Measurements from ENCODE around the gene TGFB2.

Gene TGFB2

DNA sequence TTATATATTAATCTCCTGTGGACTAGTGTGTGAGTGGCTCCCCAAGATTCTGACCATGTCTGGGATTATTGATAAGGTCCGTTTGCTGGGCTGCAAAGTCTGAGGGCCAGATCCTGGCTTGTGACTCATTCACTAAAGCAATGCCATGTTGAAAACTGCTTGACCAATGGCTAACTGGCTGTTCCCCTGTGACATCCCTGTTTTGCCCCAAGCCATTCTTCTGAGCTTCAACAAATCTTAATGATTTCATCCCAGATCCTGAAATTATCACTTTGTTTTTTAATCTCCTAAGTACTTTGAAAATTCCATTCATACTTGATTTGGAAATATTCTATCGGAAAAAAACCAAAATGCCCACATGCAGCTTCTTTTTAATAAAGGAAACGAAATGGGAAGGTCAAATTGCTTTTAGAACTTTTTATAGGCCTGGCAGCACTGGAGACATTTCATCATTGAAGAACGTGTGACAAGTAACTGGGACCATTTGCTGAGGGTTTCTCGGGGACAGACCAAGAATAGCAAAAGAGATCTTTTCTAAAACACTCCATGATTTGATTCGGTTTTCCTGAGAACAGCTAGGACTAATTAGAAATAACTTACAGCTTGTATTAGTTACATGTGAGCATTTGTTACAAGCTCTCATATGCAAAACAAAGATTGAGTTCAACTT lies 121.3 kb downstream of the TGFB2 start:
- FAIRE-seq: no peak

DNA sequence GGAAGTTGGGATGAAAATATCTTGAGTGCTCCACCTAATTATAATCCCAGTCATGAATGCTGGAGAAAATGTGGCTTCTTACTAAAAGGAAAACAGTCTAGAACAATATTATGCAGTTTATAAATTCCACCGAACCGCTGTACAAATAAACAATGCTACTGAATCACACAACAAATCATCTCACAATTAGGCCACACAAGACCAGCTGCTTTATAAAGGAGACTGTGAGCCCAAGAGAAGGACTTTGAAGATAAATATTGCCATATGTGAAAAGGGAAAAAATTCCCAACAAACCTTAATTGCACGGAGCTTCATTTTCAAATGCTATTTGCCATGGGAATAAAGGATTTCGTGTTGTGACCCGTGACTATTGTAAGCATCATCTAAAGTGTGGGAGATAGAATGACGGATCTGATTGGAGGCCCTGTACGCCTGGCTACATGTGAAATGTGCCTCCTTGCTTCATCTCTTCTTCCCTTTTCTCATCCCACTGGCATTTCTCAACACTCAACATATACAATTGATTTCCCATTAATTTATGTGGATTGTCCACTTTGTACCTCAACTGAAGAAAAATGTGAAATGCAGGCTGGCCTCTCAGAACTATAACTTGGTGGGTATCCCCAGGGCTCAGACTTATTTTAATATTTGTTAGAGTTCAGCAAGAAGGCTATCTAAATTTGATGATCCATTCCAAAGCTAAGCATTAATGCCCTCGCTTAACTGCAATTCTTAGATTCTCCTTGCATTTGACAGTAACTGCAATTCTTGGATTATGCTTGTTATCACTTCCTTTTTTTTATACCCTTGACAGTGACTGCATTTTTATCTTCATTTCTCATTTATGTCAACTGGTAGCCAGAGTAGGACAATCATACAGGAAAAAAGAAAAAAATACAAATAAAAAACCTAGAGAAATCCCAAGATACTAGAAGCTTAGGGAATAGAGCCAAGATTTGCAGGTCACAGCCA lies 122.3 kb downstream of the TGFB2 start:
- FAIRE-seq: no peak

DNA sequence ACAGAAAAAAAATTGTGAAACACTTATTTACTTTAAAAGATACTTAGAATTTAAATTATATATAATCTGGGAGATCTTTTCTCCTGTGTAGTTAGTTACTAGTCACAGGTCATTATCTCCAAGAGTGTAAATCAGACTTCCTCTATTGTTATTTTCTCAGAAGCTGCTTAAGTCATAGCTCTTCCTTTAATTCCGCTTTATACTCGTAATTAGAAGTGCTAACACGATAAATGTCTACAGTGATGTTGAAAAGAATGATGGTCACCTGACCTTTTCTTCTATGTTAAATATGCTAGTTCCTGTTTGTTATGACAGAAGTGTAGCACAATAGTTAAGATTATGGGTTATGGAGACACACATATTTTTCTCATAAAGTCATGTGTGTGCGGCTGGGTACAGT lies 123.6 kb downstream of the TGFB2 start:
- FAIRE-seq: no peak

DNA sequence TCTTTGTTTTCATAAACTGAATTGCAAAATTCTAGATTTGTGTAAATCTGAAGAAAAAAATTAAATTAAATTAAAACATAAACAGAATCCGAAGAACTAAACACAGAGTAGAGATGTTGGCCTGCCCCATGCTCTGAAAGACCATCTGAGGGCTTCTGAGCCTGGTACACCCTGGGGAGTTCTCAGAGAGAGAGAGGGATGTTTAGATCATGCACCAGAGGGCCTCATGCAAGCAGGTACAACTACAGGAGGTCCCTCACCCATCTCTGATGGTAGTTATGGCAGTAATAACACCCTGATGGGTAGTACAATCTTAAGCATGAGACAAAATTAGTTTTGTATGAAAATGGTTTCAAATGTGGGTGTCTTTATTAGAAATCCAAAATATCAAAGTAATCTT lies 127.7 kb downstream of the TGFB2 start:
- FAIRE-seq: no peak

DNA sequence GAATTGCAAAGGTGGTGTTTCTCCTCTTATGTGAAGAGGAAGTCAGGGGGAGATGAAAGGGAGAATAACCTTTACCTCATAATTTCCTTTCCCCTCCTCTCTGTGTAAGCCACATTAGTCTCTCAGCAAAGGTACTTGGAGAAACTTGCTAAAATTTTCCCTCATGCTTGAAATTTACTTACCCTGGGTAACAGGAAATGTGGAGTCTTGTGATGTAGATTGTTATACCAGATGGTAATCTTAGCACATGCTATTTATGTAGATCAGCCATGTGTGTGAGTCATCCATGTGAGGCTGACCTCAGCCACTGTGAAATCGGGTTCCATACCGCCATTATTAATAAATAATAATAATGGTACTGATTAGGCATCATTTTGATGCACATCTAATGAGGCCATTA lies 128.4 kb downstream of the TGFB2 start:
- no peak for FAIRE-seq

DNA sequence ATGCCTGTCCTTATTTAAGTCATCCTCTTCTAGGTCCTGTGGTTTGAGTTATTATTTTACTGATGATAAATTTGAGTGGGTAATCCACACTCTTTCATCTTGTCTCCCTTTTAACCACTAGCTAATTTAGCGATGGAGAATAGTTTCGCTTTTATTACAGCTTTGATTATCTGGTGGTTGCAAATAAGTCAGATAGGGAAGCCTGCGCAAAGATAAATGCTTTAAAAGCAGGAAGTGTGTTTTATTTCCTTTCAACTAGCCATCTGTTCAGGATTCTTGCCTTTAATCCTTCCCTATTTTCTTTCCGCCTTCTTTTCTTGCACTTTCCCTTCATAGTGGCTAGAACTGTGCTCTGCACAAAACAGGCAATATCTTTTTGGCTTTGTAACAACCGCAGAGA lies 129.0 kb downstream of the TGFB2 start:
- FAIRE-seq: no peak

DNA sequence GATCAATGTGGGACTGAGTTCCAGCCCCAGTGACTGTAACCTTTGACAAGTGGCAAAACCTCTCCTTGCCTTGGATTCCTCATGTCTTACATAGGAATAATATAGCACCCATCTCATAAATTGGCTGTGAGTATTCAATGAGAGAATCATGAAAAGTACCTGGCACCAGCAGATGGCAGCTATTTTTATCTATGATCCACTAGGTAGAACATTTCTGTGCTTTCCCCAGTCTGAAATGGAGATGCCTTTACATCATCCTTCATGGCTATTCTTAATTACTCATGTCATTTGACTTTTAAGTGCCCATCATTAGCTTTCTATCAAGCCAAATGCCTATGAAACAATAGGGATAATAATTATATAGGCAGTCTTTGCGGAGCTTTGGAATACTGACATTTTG lies 130.1 kb downstream of the TGFB2 start:
- FAIRE-seq: no peak

DNA sequence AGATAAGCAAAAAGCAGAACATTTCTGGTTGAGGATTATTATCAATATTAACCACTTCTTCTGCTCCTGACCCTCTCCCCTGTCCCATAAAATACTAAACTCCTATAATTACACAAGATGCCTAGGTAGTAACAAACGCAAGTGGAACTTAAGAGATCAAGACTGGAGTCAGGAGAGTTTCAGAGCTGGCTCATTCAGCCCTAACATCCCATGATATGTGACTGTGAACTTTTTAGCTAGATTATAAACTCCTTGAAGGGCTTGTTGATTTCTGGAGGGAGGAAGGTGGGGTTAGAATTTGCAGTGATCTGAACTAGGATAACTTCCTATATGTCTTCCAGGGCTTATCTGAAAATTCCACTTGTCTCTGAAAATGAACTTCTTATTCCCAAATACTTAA lies 130.6 kb downstream of the TGFB2 start:
- no peak for FAIRE-seq

DNA sequence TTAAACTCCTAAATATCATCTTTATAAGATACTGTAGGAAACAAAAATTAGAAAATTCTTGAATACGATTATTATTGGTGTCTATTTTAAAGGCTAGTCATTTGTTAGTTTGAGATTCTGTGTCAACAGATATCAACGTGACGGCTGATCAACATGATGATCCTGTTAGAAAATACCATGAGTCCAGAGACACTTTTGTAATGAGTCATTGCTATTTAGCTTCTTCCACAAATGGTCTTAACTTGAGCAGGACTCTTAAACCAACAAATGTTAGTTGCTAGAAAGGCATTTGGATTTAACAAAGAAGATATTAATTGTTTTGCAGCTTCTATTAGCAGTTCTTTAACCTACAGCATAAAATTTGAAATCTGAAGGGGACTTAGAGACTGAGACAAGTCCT lies 131.2 kb downstream of the TGFB2 start:
- no peak for FAIRE-seq

DNA sequence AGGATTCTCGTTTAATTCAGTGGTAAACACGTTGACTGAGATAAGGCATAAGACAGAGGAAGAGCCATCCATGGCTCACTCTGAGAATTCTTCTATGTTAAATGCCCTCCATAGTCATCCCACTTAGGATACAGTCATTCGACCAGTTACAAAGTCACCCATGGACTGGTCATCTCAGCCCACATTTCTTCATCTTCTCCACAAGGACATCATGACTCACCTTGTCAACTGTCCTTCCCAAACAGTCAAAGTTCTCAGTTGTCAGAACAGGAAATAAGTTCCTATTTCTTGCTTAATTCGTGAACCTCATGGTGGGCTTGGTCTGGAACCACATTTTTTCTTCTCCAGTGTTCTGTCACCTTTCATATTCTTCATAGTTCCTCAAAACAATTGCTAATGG lies 133.2 kb downstream of the TGFB2 start:
- no peak for FAIRE-seq

DNA sequence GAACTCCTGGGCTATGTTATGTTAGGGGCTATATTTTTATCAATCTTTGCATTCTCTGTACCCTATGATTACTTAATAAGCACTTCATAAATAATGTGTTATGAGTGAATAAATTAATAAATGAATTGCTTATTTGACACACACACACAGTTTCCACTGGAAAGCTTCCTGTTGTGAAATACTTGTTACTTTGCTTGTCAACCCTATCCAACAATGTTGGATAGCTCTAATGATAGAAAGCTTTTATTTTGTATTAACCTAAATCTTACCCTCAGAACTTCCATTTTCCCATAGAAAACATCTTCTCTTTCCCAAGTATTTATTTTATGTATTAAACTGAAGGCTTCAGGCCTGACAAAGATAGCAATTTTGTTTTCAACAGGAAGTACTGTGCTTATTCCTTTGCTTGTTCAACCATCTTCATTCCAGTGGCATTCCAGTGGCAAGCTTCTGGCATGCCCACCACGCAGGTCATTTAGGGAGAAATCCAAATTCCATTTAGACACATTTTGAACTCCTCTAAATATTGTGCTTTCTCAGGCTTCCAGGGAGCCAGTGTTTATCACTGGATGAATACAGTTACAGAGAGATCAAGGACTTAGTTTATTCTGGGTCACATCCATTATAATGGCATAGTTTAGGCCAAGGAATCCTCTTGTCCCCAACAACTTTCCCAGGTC lies 134.4 kb downstream of the TGFB2 start:
- FAIRE-seq: no peak

DNA sequence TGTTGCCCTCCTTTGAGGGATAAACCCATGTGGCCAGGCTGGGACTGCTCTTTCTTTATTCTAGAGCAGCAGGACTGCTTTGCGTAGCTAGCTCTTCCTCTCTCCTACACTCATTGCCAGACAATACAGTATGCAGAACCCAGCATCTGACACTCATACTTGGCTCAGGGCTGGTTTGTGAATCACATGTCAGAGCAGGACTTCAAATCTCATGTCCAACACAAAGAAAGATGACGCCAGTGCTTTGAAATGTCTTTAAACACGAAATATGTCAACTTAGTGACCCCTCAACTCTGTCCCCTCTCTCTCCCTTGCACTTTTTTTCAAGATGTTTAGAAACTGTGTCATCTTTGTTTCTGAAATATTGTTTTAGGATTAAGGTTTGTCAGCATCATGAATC lies 135.0 kb downstream of the TGFB2 start:
- no peak for FAIRE-seq

DNA sequence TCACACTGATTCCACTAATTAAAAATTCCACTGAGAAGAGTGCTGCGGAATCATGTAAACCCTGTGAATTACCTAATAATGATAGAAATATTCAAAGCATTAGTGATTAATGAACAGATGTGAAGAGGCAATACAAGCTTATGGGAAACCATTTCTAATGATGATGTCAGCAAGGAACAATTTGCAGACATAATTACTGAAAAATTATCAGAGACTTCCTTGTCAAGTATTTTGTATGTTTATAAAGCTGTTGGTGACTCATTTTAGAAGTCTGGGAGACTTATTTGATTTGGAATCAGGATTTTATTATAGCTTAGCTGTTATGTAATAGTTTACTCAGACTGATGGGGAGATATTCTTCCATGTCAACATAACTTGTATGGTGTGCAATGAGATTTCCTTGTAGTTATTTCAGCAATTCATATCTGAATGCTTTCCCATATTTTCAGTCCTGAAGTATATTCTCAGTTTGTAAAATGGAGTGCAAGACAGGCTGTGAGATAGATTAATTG lies 135.5 kb downstream of the TGFB2 start:
- peak; percentile 21 for FAIRE-seq

DNA sequence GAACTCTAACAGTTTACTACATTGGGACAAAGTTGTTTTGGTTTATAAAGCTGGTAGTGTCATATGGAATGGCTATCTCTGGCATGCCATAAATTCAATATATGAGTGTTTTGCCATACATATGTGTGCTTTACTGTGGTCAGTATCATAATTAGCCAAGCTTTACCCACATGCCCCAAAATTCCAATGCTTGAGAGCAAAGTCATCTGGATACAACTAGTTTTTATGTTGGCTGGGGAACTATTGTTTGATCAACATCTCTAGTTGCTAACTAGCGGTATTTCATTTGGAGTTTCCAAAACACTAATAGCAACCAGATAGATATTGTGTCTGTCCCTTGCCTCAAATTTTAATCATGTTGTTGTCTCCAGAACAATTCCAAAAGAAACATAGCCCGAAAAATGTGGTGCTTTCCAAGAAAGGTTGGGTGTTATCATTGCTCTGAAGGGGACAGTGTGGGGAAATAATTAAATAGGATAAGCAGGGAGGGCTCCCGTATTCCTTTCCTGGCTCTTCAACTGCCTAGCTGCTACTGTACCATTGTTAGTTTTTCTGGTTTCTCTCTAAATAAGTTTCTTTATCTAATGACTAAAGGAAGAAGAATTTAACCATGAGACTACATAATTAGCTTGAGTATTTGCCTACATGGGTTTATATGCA lies 136.1 kb downstream of the TGFB2 start:
- FAIRE-seq: no peak

DNA sequence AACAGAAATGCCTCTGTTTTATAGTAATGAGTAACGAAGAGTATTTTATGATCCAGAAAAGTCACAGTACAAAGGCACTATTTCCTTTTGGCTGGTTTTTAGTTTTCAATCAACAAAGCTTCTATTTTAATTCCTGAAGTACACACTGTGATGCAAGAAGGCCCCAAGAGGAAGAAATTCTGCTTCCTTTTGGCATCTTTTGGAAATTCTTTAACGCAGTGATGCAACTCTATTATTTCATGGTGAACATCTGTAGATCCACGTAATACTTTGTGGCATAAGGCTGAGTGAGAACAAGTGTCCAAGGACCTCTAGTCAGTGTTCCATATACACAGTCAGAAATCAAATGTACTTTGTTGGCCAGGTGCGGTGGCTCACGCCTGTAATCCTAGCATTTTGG lies 137.5 kb downstream of the TGFB2 start:
- FAIRE-seq: no peak

DNA sequence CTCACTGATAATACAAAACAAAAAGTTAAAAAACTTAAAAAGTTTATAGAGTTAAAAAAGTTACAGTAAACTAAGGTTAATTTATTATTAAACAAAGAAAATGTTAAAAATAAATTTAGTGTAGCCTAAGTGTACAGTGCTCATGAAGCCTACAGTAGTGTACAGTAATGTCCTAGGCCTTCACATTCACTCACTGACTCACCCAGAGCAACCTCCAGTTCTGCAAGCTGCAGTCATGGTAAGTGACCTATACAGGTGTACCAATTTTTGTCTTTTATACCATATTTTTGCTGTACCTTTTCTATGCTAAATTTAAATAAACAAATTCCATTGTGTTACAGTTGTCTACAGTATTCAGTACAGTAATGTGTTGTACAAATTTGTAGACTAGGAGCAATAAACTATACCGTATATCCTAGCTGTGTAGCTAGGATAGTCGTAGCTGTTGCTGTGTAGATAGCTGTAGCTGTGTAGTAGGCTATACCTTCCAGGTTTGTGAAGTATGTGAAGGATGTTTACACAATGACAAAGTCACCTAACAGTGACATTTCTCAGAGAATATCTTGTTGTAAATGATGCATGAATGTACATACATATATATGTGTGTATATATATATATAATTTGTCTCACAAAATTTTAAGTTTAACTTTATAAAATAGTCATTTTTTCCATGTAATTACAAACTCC lies 140.2 kb downstream of the TGFB2 start:
- FAIRE-seq: no peak

DNA sequence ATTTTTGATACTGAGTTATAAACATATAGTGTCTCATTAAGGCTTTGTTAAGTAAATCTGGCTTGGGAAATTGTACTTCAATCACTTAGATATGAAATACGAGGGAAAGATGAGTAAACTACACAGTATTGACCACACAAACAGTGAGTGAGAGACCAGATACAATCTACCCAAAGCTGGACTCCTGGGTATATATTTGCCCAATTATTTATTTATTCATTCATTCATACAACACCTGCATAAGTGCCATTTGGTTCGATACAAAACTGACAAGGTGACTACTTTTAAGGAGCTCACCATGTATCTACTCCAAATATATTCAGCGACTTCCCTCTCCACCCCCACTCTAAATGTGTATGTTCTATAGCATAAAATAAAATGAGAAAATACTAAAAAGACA lies 143.4 kb downstream of the TGFB2 start:
- no peak for FAIRE-seq

DNA sequence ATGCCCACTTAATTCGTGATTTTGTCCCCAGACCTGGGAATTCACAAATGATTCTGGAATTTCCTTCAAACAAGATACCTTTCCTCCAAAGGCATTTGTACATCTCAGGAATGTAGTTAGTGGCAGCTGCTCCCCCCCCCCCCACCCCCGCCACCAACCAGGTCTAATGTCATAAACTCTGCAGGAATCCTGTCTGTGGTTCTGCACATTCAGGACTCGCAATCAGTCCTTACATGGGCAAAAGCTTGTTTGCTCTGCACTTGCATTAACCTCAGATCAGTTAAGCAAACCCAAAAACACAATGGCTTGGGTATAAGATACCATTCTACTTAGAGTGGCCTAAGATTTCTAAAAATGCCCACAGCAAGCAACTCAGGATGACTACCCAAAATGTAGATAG lies 143.8 kb downstream of the TGFB2 start:
- FAIRE-seq: no peak

DNA sequence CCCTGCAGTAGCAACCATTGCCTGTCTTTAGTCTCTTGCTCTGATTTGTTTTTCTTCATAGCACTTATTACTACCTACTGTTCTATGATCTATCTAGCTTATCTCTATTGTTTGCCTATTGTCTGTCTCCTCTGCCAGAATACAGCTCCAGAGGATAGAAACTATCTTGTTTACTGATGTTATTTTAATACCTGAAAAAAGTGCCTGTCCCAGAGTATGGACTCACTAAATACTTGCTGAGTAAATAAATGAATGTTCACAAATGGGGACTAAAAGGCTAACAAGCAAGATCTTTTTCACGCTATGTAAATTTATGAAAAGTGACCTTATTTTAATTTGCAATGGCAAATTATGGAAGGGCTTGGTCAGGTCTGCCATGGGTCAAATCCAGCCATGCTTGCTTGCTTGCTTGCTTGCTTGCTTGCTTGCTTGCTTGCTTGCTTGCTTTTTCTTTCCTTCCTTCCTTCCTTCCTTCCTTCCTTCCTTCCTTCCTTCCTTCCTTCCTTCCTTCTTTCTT lies 145.3 kb downstream of the TGFB2 start:
- FAIRE-seq: no peak

DNA sequence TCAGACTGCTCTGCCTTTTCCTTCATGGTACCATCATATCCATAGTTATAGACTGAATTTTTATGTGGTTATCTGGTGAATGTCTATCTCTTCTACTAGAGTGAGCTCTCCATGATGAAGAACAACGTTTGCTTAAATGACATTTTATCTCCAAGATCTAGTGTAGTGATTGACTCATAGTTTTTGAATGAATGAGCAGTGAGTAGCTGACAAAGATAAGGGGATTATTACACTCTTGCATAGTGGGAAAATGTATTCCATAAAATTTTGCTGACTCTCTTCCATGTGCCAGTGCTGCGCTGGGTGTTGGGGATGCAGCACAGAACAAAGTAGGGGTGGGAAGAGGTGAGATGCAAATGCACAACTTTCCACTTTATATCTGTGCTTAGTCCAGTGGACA lies 147.7 kb downstream of the TGFB2 start:
- no peak for FAIRE-seq

DNA sequence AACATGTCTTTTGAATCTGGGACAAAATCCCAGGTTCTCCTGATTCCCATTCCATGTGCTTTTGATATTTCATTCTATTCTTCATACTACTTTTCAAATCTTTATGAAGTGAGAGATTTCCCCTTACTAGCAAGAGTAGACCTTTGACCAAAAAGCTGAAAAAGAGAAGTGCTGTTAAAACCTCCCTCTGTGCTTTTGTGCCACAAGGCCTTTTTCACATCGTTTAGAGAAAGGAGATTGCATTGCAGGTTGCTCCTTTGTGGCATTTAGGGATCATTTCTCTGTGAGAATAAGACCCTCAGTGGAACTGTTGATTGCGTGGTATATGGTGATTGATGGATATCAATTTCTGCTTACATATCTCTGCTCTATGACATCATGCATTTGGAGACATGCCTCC lies 148.8 kb downstream of the TGFB2 start:
- FAIRE-seq: no peak
